NCI-H2196 treated with DMSO at 0.1 percent for 48 hours (cell line): ENCODE data around the gene EVC2.
"Not testable (repeated sequence)": the region's sequence is repeated elsewhere in the genome, so short reads cannot be mapped to it uniquely, and the experiment has no call there.

Experiments used
- DNase-seq: peaks from one replicate; lab custom pipeline; 2025; ENCODE audit not compliant: unreplicated experiment; lab: John Stamatoyannopoulos, UW

EVC2 gene

DNA sequence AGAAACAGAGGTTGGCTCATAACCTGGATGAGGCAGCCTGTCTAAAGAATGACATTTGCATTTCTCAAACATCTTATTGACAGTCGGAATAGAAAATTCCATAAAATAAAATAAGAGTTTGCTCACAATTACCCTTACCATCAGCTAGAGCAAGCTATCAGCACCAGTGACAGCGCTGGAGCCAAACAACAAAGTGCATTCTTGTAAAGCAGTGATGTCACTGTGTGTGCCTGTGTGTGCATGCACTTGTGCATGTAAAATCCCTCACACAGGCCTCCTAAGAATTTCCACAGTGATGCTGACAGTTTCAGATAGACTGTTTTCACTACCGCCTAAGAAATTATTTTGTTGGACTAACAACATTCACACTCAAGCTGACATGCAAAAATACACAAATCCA lies 77.6 kb downstream of the EVC2 start:
- no peak for DNase-seq

DNA sequence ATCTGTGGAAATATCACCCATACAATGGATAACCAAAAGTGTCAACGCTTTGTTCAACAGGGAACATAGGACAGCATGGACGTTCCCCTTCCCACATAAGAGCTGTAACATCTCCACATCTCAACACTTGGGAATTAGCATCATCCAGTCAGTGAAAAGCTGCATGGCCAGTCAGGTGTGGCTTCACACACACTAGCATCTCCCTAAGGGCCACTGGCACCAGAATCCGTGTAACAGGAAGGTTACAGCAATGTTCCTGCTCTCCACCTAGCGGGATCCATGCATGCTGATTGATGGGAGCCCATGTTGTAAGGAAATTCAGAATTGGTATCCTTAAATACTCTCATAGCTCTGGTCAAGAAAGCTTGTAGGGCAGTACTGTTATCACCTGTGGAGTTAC lies 78.8 kb downstream of the EVC2 start:
- DNase-seq = no peak

DNA sequence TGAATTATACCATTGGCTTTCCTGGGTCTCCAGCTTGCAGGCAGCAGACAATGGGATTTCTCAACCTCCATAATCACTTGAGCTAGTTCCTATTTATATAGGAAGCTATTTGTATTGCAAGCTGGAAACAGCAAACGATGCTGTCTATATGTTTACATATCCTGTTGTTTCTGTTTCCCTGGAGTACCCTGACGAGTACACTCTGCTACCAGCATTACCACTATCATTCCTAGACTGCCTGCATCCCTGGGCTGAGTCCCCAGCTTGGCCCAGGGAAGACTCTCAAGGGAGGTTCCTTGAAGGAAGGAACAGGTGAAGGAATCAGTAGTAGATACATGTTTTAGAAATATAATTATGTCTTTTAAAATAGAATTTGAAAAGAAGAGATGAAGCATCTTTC lies 81.4 kb downstream of the EVC2 start:
- DNase-seq = no peak

DNA sequence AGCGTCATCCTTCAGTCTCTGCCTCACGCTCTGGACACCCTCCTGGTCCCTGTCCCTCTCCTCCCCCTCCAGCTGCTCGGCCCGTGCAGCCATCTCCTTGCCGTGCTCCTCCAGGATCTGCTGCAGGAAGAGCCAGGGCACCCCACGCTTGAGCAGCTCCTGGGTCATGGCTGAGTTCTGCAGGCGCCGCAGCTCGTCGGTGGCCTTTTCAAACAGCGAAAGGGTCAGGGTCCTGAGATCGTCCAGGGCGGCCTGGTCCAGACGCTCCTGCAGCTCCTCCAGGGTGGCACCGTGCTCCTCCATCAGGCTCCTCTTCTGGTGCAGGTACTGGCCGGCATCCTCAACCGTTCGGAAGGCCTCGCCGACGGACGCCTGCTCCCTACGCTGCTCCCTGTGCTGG lies 85.8 kb downstream of the EVC2 start:
- no peak for DNase-seq

DNA sequence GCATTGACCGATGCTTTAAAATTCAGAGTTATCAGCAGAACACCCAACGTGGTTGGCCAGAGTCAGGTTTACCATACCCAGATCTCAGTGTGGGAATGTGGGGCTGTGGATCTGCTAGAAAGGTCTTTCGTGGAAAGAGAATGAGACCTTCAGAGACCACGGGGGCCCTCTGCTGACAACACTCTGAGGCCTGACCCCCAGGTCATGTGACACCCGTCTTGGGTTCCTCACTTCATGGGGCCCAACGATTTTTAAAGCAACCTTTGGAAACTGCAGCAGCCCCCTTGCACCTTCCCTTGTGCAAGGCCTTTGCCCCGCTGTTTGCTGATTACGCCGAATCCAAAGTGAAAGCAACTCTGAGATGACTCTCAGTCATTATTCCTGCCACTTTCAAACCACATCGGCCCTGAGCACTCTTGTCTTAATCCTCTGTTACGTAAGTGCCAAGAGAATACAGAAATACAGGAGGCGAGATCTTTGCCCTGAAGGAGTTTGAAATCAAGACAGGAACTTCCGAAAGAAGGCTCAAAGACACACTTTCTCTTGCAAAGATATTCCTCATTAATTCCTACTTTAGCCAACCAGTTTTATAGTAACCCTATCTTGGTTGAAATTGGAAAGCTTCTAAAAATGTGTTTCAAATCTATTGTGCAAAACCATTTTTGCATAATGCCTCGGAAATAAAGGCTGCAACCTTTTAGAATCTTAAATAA lies 88.3 kb downstream of the EVC2 start:
- DNase-seq = no peak

DNA sequence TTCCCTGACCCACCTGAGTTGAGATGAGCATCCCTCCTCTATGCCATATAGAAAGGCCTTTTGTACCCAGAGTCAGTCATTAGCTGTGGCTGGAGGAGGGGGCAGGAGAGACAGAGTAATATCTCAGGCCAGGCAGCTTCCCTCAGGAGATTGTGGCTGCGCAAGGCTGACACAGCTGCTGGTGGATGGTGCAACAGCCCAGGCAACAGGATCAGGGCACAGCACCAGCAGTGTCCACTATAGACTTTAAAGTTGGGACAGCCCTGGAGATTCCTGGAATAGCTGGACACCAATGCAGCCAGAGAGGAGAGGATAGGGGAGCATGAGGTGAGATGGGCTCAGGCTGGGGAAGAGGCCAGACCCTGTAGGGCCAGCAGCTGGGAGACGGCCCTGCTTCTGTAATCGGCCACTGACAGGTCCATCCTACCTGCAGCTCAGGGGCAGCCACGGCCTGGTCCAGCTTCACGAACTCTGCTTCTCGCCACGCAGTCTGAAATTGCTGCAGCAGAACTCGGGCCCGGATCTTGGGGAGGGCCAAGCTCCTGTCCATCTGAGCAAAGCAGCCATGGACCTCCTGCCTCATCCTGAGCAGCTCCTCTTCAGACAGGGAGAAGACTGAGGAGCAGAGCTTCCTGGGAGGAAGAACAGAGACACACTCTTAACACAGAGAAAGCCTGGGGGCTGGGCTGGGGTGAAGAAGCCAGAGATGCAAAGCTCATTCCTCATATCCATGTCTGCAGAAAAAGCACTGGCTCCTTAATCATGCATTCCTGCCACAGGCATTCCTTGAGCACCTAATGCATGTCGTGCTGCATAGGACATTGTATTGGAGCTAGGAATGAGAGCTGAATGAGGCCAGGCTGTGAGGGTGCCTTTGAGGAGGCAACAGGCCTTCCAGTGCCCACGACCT lies 90.1 kb downstream of the EVC2 start:
- no peak for DNase-seq

DNA sequence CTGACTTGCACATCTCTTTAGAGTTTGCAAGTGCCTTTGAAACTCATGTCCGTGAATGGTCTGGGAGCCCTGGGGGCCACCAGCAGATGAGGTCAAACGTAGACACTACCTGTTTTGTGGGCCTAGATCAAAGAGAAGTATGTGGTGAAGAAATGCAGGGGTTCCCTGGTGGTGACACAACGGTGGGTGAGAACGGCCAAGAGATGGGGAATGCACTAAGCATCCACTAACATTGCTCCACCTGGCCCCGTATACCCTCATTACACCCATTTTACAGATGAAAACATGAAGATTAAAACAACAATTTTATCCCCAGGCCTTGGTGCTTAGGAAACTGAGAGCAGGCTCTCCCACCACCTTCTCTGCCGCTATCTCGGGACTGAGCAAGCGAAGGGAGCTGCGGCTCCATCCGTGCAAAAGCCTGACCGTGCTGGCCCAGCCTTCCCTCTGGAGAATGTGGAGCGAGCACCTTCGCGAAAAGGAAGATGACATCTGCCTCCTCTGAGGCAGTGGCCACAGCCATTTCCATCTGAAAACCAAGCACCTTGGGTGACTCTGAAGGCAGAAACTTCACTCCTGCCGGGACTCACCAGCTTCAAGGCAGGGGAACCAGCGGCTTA lies 91.9 kb downstream of the EVC2 start:
- no peak for DNase-seq

DNA sequence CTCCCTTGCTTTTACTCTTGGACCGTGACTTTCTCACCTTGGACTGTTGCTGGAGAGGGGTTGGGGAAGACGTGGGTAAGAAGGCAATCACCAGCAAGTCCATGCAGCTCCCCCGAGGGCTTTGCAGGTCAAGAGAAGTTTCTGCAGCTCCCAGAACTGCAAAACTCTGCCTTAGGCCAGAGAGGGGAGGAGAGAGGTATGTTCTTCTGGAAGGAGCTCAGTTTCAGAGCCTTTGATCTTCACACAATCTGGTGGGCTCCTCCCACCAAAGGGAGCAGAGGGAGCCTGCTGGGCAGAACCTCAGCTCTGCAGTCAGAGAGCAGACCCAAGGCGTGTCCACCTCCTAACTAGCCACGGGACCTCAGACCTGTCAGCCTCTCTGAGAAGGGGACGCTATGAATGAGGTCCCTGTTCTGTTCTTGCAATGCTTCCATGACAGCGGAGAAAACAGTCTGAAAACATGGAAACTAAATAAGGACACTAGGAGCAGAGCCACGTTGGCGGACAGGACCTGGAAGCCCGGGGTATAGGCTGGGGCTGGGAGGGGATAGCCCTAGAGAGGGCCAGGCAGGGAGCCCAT lies 92.8 kb downstream of the EVC2 start:
- no peak for DNase-seq

DNA sequence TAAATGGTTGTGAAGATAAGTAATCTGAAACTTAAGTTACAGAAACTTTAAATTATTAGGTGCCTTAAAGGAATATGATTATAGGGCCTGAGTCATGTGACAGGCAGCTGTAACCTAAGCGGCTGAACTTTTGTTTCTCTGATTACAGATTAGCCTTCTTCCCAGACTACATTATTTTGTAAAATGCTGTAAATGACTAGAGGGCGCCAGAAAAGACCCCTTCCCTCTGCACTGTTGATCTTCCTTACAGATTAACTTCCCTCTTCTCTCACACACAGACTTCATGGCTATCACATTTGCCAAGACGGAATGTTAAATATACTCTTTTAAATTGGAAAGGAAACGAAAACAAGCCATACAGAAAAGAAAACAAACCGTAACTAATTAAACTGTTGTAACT lies 96.6 kb downstream of the EVC2 start:
- DNase-seq = no peak

DNA sequence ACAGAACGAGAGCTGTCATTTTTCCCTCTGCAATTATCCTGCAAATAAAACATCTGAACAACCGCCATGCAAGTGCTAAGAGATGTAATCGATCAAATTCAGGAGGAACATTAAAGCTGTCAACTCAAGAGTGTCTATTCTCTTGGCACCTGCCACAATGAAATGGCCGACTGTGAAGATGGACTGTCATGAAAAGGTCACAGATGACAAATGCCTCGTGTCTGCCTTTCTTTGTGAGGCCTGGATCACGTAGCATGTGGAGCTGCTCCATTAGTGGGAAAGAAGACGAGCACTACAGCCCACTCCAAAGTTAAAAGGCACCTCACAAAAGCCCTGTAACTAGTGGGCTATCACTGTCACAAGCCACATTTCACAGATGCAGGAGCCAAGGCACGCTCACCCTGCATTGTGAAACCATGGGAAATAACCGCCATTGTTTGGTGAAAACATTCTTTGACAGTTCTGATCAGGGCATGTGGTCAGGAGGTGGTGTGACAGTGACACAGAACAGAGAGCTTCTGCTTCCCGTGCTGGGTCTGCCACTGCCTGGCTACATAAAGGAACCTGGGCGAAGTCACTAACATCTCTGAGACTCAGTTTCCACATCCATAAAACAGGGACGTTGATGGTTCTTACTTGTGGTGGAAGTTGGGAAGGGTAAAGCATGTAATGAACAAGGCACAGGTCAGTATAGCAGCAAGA lies 98.9 kb downstream of the EVC2 start:
- no peak for DNase-seq

DNA sequence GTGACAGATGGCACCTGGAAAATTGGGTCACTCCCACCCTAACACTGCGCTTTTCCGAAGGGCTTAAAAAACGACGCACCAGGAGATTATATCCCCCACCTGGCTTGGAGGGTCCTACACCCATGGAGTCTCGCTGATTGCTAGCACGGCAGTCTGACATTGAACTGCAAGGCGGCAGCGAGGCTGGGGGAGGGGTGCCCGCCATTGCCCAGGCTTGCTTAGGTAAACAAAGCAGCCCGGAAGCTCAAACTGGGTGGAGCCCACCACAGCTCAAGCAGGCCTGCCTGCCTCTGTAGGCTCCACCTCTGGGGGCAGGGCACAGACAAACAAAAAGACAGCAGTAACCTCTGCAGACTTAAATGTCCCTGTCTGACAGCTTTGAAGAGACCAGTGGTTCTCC lies 114.5 kb downstream of the EVC2 start:
- not testable (repeated sequence) for DNase-seq

DNA sequence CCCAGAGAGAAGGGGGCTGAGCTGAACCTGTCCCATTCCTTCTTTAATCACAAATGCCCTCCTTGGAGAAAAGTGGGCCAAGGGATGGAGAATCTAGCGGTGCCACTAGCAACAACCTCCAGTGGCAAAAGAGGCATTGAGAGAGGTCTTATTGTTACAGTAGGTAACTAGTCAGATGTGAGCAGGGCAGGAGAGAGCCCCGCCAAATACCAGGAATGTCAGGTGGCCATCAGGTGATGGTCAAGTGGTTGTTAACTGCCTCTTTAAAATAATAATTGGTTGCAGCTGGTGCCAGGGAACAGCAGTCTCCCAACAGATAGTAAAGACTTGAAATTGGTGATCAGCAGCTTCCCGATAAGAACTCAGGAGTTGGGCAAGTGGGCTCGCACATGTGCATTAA lies 116.1 kb downstream of the EVC2 start:
- no peak for DNase-seq

DNA sequence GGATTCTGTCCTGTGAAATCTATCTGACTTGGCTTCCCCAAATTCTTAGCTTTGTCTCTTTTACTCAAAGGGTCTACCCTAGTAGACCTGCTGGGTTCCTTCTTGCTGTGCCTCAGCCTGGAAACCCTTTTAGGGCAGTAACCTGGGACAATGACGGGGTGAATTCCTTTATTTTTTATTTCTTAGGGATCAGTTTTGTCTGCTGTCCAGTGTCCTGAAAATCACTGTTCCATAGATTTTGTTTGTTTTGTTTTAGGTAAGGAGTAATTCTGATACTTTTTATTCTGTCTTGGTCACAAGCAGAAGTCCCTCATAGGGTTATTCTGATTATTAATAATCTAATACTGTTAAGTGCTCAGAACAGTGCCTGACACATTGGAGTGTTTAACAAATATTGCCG lies 118.9 kb downstream of the EVC2 start:
- no peak for DNase-seq

DNA sequence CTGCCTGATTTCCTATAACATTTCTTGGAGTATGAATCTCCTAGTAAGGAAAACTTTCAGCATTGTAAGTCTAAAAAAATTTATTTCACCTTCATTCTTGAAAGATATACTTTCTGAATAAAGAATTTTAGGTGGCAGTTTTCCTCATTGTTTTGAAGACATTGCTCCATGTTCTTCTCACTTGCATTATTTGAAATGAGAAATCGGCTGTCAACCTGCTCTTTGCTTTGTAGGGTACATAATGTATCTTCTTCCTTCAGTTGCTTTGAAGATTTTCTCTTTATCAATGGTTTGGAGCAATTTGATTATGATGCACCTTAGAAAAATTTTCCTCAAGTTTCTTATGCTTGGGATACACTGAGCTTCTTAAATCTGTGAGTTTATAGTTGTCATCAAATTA lies 120.3 kb downstream of the EVC2 start:
- DNase-seq = no peak

DNA sequence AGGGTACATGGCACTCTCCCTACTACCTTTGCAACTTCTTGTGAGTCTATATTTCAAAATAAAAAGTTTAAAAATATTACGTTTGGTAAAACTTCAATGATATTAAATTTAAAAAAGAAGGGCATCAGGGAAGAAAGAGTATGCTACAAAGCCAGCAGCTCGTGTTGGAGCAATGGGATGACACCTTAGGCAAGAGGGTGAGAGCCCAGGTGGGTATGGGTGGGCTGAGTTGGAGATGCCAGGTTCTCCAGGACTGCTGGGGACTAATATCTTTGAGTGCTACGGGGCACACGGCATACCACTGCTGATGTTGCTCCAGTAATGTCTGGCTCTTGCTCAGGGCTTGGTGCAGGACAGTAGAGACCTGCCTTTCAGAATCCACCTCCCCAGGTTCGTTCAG lies 132.4 kb downstream of the EVC2 start:
- no peak for DNase-seq

DNA sequence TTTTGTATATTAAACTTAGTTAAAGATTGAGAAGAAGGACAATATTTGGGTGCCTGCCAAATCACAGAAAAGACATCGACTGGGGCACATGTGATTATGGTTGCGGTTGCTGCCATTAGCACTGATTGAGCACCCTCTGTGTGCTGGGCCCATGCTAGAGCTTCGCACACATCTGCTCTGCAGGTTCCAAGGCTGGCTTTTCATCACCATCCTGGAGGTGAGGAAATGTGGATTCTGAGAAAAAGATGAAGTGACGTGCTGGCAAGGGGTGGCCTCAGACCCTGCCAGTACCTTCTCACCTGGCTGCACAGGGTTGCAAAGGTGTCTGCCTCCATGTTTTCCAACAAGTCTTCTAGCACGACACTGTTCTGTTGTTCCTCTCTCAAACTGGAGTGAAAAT lies 134.0 kb downstream of the EVC2 start:
- no peak for DNase-seq

DNA sequence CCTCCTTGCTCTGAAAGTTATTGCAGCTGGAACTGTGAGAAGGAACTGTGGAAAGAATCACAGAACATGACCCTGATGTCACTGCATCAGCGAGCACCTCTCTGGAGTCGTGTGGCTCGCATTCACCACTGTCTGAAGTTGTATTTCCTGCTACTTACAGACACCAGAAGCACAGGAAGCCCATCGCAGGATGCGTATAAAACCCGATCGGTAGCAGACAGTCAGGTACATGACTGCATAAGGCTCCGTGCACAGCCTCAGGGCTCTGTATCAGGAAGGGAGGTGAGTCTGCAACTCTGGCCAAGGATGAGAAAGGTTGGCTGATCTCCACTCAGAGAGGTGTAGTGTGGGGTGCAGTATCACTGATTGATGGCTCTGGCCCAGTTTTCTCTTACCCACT lies 134.4 kb downstream of the EVC2 start:
- no peak for DNase-seq

DNA sequence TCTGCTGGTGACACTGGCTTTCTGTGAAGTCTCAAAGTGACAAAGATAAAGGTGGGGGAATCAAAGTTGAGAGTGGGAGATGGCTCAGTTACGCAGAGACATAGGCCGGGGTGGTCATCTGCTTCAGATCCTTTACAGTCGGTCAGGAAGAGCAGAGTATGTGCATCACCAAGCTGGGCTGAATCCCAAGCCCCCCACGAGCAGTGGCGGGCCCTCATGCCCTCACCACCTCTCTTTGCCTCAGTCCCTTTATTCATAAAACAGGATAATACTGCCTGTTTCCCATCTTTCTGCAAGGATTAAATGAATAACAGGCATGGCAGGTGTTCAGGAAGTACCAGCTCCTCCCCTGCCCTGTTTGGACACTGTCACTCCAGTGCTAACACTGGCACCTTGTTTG lies 135.6 kb downstream of the EVC2 start:
- DNase-seq = no peak

DNA sequence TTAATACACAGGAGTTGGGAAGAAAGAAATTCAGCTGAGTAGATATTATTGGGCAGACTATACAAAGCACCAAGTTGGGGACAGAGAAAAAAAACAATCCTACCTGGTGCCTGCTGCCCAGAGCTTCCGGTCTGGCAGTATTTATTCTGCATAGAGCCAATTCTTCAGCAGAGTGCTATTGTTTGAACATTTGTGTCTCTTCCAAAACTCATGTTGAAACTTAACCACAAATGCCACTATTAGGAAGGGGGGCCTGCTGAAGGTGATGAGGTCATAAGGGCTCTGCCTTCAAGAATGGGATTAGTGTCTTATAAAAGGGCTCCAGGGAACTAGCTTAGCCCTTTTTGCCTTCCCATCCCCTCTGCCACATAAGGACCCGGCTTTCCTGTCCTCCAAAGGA lies 136.2 kb downstream of the EVC2 start:
- DNase-seq = no peak

DNA sequence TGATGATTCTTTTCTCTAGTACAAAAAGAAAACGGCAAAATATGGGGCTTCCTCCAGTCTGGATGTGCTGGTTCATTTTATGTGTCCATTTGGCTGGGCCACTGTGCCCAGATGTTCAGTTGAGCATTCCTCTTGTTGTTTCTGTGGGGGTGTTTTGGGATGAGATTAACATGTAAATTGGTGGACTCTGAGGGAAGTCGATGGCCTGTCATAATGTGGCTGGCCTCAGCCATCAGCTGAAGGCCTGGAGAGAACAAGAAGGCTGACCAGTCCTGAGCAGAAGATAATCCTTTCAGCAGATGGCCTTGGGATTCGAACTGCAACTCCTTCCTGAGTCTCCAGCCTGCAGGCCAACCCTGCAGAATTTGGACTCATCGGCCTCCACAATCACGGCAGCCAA lies 136.7 kb downstream of the EVC2 start:
- no peak for DNase-seq

DNA sequence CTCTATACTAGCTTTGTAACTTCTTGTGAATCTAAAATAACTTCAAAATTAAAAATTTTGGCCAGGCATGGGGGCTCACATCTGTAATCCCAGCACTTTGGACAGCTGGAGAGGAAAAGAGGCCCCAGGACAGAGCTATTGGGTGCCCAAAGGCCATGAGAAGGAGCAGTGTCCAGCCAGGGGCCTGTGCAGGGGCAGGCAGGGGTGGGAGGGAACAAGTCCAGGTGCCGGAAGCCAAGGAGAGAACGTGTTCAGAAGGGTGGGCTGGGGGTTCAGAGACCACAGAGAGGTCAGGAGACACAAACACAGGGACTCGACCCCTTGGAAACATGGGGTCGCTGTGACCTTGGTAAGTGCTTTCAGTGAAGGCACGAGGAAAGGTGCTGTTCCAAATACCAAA lies 138.9 kb downstream of the EVC2 start:
- no peak for DNase-seq
